ENCODE measurements around the gene PHC2.

PHC2 gene

DNA sequence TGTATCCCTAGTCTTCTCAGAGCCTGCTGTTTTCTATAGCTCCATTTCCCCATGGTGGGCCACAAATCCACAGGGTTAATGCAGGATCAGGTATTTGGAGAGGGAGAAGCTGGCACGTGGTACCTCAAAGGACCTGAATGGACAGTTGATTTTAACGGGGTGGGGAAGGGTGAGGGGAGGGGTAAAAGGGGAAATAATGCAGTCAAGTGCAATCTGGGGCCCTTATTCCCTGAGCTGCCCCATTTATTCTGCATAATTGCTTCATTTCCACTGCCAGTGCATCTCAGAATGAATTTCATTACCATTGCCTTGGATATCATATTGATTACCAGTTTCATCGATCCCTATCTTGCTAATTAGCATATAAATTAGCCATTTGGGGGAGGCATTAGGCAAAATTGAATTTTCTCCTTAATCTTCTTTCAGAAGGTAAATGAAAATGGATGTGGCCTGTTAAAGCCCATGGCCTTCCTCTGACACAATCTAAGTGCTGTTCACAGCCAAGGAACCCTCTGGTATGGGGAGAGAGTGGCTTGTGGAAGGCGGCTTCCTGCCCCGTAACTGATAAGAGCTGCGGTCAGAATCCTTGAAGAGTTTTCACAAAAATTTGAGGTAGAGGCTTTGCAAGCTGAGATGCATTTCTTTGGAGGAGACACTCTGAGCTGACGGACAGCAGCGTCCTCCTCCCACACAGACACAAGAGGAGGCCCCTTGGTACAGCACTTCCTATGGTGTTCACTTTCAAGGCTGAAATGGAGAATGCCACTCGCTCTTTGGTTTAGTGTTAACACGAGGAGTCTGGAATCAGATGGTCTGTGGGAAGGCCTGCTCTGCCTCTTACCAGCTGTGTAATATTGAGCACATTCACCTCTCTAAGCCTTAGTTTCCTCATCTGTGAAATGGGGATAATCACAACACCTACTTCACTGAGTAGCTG is 34.4 kb downstream of the PHC2 start:
- Histone ChIP-seq H3K4me3 (ENCODE audit: low read depth, low read length) (no peak overlapping the region), H3K27me3 (replicated peaks) (no peaks in the 10 kb centered on the region), H3K27ac (no peak overlapping the region), H3K36me3 (replicated peaks) (no peaks in the 10 kb centered on the region)
- DNase-seq: peak; percentile 59
- TF ChIP-seq CTCF (IDR thresholded peaks at IDR 0.05; ENCODE audit: low read depth, low read length, missing control alignments): no peak
- in situ Hi-C loops (cut with HindIII; ENCODE audit: low pct_ligation_motif_present, low sequenced_read_pairs): no loop called here

- H3K27ac ChIP-seq: no peak overlapping the region
- no peak overlapping the region for H3K4me3 ChIP-seq (ENCODE audit: low read depth, low read length)
- no peaks in the 10 kb centered on the region for H3K27me3 ChIP-seq (replicated peaks)
- in situ Hi-C loops (cut with HindIII; ENCODE audit: low pct_ligation_motif_present, low sequenced_read_pairs): no loop called here
- no peak for TF ChIP-seq CTCF (IDR thresholded peaks at IDR 0.05; ENCODE audit: low read depth, low read length, missing control alignments)
- no peak for DNase-seq
- no peaks in the 10 kb centered on the region for H3K36me3 ChIP-seq (replicated peaks)
Measured at GRCh38 chr1:33394770-33395169, 36.1 kb downstream of the PHC2 start.

- H3K36me3 ChIP-seq (replicated peaks): no peaks in the 10 kb centered on the region
- H3K27me3 ChIP-seq (replicated peaks): no peaks in the 10 kb centered on the region
- no peak overlapping the region for H3K4me3 ChIP-seq (ENCODE audit: low read depth, low read length)
- DNase-seq: no peak
- H3K27ac ChIP-seq: no peak overlapping the region
- no peak for TF ChIP-seq CTCF (IDR thresholded peaks at IDR 0.05; ENCODE audit: low read depth, low read length, missing control alignments)
- in situ Hi-C loops (cut with HindIII; ENCODE audit: low pct_ligation_motif_present, low sequenced_read_pairs): no loop called here
Measured at GRCh38 chr1:33393991-33394390, 36.9 kb downstream of the PHC2 start.

- no peak for DNase-seq
- TF ChIP-seq CTCF (IDR thresholded peaks at IDR 0.05; ENCODE audit: low read depth, low read length, missing control alignments): no peak
- in situ Hi-C loops (cut with HindIII; ENCODE audit: low pct_ligation_motif_present, low sequenced_read_pairs): no loop called here
- Histone ChIP-seq H3K36me3 (replicated peaks) (no peaks in the 10 kb centered on the region), H3K27me3 (replicated peaks) (no peaks in the 10 kb centered on the region), H3K4me3 (ENCODE audit: low read depth, low read length) (no peak overlapping the region), H3K27ac (no peak overlapping the region)
Measured at GRCh38 chr1:33393524-33393923, 37.4 kb downstream of the PHC2 start.

- Histone ChIP-seq H3K27me3 (replicated peaks) (no peaks in the 10 kb centered on the region), H3K4me3 (ENCODE audit: low read depth, low read length) (no peak overlapping the region), H3K27ac (no peak overlapping the region), H3K36me3 (replicated peaks) (no peaks in the 10 kb centered on the region)
- DNase-seq: no peak
- TF ChIP-seq CTCF (IDR thresholded peaks at IDR 0.05; ENCODE audit: low read depth, low read length, missing control alignments): no peak
- in situ Hi-C loops (cut with HindIII; ENCODE audit: low pct_ligation_motif_present, low sequenced_read_pairs): no loop called here
Measured at GRCh38 chr1:33392639-33393038, 38.3 kb downstream of the PHC2 start.

All from brain microvascular endothelial cell (primary cell).